Dendritic cell treated with granulocyte-macrophage colony-stimulating factor and Interleukin-4, amounts not matched to agents 40 ng/mL and 50 ng/mL, for 4 days (primary cell): ENCODE results near the gene CCL15.

Experiments
- H3K27ac Mint-ChIP-seq: one replicate; pipeline ENCODE4 v1.8.0; 2022; ENCODE audit warnings: mild to moderate bottlenecking, mixed read lengths
- H3K27me3 Mint-ChIP-seq: one replicate; pipeline ENCODE4 v1.8.0; 2022; ENCODE audit warnings: mild to moderate bottlenecking, mixed read lengths
- H3K36me3 Mint-ChIP-seq: one replicate; pipeline ENCODE4 v1.8.0; 2022; ENCODE audit warnings: low read depth, mixed read lengths
- H3K4me1 Mint-ChIP-seq: one replicate; pipeline ENCODE4 v1.8.0; 2022; ENCODE audit warnings: low read depth, mixed read lengths
- H3K4me3 Mint-ChIP-seq: one replicate; pipeline ENCODE4 v1.8.0; 2022; ENCODE audit warnings: mild to moderate bottlenecking, moderate library complexity, mixed read lengths
- H3K9me3 Mint-ChIP-seq: one replicate; pipeline ENCODE4 v1.8.0; 2022; ENCODE audit warnings: mixed read lengths
- intact Hi-C: fragments of 100-400 bp; cut with micrococcal nuclease; formaldehyde crosslinking; loops from one replicate; pipeline ENCODE4 v1.15.0; 2022

Gene CCL15

DNA sequence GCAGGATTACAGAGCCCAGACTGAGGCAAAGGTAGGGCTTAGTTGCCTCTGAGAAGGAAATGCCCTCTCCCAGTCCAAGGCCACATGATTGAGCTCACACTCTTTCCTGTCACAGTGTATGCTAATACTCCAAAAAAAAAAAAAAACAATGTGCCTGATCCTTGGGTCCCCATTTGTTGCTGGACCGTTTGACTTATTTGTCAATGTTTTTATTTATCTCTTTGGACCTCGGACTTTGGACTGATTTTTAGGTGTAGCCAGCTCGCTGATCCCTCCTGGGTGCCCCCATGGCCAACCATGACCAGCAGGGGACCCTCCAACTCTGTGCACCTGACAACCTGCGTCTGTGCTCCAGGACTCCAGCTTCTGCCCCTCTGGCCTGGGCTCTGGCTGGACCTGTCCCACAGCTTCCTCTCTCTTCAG, 19.4 kb downstream of the CCL15 start:
- Mint-ChIP-seq H3K36me3 (peaks cover 13% of the 10 kb centered on the region), H3K27ac (peak overlapping the region; percentile 54), H3K9me3 (no peaks in the 10 kb centered on the region), H3K4me1 (peaks cover 68% of the 10 kb centered on the region), H3K4me3 (no peak overlapping the region), H3K27me3 (peaks cover 6% of the 10 kb centered on the region)
- intact Hi-C loops: no loop called here

DNA sequence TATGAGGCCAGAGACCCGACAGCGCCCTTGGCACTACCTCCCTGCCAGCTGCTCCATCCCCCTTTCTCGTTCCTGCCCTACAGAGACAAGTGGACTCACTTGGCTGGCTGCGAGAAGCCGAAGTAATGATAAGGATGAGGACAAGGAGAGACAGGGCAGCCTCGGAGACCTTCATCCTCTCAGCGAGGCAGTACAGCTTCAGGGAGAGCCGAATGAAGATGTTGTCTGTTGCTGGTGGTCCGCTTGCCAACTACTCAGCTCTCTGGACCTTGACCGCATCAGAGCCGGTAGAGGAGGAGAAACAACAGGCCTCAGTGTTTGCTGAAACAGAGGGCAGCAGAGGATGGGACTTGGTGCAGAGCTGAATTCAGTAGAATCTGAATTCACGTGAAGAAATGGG, 20.1 kb downstream of the CCL15 start, which contains the start of gene CCL16:
TSS of gene CCL16 (minus strand) at position 252 of the 400 bp plus-strand sequence. CDS start at position 175, 77 bp downstream.
- Mint-ChIP-seq H3K4me3 (no peak within 1 kb of the TSS), H3K27ac (peak within 1 kb of the TSS; percentile 54), H3K36me3 (peaks cover 13% of the 10 kb centered on the region), H3K27me3 (peaks cover 6% of the 10 kb centered on the region), H3K9me3 (no peaks in the 10 kb centered on the region), H3K4me1 (peaks cover 68% of the 10 kb centered on the region)
- intact Hi-C loops: no loop called here

DNA sequence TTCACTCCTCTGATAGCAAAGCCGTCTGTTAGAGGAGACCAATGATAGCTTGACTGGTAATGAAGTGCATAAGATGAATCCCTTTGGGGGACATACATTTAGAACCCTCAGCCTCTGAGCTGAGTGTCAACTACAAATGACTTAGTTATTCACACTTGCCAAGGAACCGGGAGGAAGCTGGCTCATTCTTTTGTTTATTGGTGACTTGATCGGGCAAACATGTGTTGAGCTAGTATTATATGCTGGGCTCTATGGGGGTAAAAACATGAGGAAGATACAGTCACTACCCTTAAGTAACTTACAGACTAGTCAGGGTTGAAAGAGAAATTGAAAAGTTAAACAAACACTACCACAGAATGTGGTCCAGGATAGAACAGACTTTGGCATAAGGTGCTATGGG, 23.0 kb downstream of the CCL15 start:
- peaks cover under 1% of the 10 kb centered on the region for H3K36me3 Mint-ChIP-seq
- H3K27ac Mint-ChIP-seq: peak overlapping the region; percentile 66
- peaks cover 63% of the 10 kb centered on the region for H3K4me1 Mint-ChIP-seq
- no peak overlapping the region for H3K4me3 Mint-ChIP-seq
- H3K9me3 Mint-ChIP-seq: no peaks in the 10 kb centered on the region
- intact Hi-C loops: no loop called here
- peaks cover 3% of the 10 kb centered on the region for H3K27me3 Mint-ChIP-seq

DNA sequence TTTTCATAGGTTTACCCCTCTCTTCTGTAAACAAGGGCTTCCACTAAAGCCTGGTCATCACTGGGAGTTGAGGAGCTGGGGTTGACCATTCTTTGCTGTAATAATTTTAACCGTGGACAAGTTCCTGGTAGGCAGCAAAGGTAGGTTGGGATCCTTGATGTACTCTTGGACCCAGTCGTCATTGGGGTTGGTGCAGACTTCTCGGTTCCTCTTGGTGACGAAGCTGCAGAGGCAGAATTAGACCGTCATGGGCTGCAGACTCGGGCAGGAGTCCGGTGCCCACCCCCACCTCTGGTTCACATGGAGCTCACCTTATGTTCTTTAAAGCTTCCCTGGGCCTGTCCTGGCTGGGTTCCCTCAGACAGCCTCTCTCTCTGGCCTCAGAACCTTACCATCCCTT, 23.8 kb downstream of the CCL15 start:
- Mint-ChIP-seq H3K27ac (peak overlapping the region; percentile 66), H3K9me3 (no peaks in the 10 kb centered on the region), H3K4me3 (no peak overlapping the region), H3K27me3 (peaks cover 3% of the 10 kb centered on the region), H3K4me1 (peaks cover 70% of the 10 kb centered on the region), H3K36me3 (no peaks in the 10 kb centered on the region)
- intact Hi-C loops: no loop called here

DNA sequence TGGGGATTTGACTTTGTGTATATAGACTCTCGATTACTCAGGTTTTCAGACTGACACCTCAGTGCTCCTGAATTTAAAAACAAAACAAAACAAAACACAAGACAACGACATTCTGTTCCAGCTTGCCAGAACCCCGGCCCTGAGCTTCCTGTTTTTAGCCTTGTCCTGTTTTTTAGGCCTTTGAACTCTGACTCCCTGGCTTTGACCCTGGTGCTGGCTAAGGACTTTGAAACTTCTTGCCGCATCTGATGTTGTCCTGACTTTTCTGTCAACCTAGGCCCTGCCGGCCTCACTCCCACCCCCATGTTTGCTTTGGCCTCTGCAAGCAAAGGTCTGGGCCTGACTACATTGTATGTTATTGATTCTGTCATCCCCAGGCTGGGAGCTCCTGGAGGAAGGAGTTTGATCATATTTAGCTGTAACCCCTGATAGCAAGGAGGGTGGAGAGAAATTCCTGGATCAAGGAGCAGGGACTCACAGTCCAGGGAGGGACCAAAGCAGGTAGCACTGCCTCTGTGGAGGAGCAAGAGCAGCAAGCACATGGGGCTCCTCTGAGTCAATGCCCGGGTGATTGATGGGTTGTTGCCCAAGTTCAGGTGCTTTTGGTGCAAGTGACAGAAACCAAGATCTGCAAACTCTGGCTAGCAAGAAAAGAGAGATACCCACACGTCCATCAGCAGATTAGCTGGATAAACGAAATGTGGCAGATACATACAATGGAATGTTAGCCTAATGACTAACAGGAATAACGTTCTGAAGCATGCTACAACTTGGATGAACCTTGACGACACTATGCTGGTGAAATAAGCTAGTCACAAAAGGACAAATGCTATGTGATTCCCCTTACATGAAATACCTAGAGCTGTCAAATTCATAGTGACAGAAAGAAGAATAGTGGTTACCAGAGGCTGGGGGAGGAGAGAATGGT, 27.8 kb downstream of the CCL15 start:
- H3K4me1 Mint-ChIP-seq: peaks cover 77% of the 10 kb centered on the region
- intact Hi-C loops: loop anchor here (5.0 kb wide), 1 partner anchor 99 kb away; no protein-coding TSS in a partner anchor
- H3K27ac Mint-ChIP-seq: peak overlapping the region; percentile 64
- no peaks in the 10 kb centered on the region for H3K36me3 Mint-ChIP-seq
- H3K9me3 Mint-ChIP-seq: no peaks in the 10 kb centered on the region
- H3K4me3 Mint-ChIP-seq: no peak overlapping the region
- H3K27me3 Mint-ChIP-seq: no peaks in the 10 kb centered on the region

DNA sequence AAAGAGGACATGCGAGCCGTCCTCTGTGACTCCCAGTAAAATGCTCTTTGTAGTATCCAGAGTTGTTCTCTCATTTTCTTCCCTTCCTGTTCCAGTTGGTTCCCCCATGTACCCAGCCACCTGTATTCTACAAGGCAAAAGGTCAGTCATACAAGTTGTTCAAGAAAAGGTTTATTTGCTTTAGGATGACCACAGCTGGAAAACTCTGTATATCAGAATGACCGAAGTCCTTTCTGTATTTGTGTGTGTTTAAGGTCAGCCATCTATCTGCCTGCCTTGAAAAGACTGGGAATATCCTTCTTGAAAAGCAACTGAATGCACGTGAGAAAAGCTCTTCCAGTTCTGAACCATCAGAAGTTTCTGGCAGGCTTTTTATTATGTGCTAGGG, 28.4 kb downstream of the CCL15 start:
- peaks cover 71% of the 10 kb centered on the region for H3K4me1 Mint-ChIP-seq
- peak overlapping the region; percentile 64 for H3K27ac Mint-ChIP-seq
- H3K9me3 Mint-ChIP-seq: no peaks in the 10 kb centered on the region
- H3K27me3 Mint-ChIP-seq: no peaks in the 10 kb centered on the region
- intact Hi-C loops: loop anchor here (5.0 kb wide), 1 partner anchor 99 kb away; no protein-coding TSS in a partner anchor
- no peaks in the 10 kb centered on the region for H3K36me3 Mint-ChIP-seq
- H3K4me3 Mint-ChIP-seq: no peak overlapping the region

DNA sequence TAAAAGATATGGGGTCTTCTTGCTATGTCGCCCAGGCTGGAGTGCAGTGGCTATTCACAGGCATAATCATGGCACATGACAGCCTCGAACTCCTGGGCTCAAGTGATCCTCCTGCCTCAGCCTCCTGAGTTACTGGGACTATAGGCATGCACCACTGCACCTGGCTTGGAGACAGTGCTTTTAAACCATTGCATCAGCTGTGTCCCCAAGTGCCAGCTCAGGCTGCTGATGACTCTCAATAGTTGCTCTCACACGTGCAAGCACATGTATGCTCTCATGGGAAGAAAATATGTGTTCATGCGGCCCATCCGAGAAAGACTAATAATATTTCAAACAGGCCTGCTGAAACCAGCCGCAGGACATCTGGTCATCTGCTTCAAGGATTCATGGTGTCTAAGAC, 28.8 kb downstream of the CCL15 start:
- intact Hi-C loops: loop anchor here (5.0 kb wide), 1 partner anchor 100 kb away; no protein-coding TSS in a partner anchor
- Mint-ChIP-seq H3K27ac (peak overlapping the region; percentile 64), H3K36me3 (no peaks in the 10 kb centered on the region)

DNA sequence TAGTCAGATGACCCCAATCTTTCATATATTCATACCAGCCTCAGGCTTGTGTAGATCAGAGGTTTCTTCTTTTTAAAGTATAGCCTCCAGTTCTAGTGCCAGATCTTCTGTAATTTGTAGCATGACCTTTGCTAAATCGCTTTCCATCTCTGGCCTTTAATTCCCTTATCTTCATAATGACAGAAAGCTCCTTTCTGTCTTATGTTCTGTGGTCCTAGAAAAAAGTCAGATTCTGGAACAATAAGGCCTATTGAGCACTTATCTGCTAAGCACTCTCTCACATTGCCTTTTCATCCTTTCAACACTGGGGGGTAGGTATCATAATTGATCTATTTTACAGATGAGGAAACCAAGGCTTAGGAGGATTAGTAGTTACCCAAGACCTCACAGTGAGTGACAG, 29.3 kb downstream of the CCL15 start:
- Mint-ChIP-seq H3K36me3 (no peaks in the 10 kb centered on the region), H3K4me3 (no peak overlapping the region), H3K27ac (no peak overlapping the region), H3K9me3 (no peaks in the 10 kb centered on the region), H3K4me1 (peaks cover 62% of the 10 kb centered on the region), H3K27me3 (no peaks in the 10 kb centered on the region)
- intact Hi-C loops: loop anchor here (5.0 kb wide), 1 partner anchor 100 kb away; no protein-coding TSS in a partner anchor

More for the DNA sequence above, 28.8 kb downstream of the CCL15 start:
- H3K4me3 Mint-ChIP-seq: no peak overlapping the region
- peaks cover 67% of the 10 kb centered on the region for H3K4me1 Mint-ChIP-seq
- H3K9me3 Mint-ChIP-seq: no peaks in the 10 kb centered on the region
- H3K27me3 Mint-ChIP-seq: no peaks in the 10 kb centered on the region

DNA sequence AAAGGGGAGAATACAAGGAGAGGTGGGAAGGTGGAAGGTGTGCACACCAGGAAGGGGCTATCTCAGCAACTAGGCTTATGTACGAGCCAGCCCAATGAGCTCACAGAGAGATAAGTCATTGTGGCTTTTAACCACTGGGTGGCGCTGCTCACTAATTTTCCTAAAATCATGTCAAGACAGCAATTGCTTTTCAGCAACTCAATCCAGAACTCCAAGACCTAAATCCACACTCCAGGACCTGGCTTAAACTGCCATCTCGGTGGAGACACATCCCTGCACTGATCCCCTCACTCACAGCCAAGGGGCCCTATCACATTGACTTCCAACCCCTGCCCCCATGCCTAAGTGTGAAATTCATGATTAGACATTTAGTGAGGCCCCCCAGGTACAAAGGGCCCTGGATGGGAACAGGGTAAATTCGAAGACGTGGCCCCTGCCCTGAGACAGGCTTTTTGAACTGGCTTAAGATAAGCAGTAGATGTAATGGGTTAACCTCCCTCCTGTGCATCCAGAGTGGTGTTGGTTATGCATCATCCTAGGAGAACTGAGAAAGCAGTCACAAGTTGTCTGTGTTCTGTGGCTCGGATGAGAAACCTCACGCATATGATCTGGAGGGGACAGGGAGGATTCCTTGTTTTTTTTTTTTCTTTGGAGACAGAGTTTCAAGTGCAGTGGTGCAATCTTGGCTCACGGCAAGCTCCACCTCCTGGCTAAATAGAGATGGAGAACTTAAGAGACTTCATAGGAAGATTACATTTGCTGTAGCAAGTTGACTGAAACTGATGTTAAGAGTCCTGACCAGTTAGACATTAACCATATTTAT, 31.6 kb downstream of the CCL15 start:
- no peaks in the 10 kb centered on the region for H3K36me3 Mint-ChIP-seq
- no peaks in the 10 kb centered on the region for H3K9me3 Mint-ChIP-seq
- intact Hi-C loops: loop anchor here (1.0 to 5.0 kb wide), 3 partner anchors 40 to 180 kb away; no protein-coding TSS in a partner anchor
- H3K27ac Mint-ChIP-seq: peak overlapping the region; percentile 88
- H3K4me3 Mint-ChIP-seq: no peak overlapping the region
- H3K27me3 Mint-ChIP-seq: no peaks in the 10 kb centered on the region
- H3K4me1 Mint-ChIP-seq: peaks cover 41% of the 10 kb centered on the region

DNA sequence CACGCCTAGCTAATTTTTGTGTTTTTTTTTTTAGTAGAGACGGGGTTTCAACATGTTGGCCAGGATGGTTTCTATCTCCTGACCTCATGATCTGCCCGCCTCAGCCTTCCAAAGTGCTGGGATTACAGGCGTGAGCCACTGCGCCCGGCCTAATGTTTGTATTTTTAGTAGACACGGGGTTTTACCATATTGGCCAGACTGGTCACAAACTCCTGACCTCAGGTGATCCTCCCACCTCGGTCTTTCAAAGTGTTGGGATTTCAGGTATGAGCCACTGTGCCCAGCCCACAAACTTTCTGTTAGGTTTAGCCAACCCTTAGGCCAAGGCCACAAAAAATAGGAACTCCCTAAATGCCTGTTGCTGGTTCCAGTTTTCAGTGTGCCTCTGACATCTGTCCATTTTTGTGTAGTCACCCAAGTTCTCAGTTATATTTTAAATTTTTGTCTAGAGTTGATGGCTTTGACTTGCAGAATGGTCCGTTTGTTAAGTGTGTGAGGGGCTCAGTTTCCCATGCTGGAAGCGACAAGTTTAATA, 32.8 kb downstream of the CCL15 start:
- no peak overlapping the region for H3K27ac Mint-ChIP-seq
- no peaks in the 10 kb centered on the region for H3K27me3 Mint-ChIP-seq
- no peak overlapping the region for H3K4me3 Mint-ChIP-seq
- intact Hi-C loops: loop anchor here (1.0 kb wide), 1 partner anchor 181 kb away; no protein-coding TSS in a partner anchor
- H3K4me1 Mint-ChIP-seq: peaks cover 33% of the 10 kb centered on the region
- no peaks in the 10 kb centered on the region for H3K9me3 Mint-ChIP-seq
- H3K36me3 Mint-ChIP-seq: no peaks in the 10 kb centered on the region

DNA sequence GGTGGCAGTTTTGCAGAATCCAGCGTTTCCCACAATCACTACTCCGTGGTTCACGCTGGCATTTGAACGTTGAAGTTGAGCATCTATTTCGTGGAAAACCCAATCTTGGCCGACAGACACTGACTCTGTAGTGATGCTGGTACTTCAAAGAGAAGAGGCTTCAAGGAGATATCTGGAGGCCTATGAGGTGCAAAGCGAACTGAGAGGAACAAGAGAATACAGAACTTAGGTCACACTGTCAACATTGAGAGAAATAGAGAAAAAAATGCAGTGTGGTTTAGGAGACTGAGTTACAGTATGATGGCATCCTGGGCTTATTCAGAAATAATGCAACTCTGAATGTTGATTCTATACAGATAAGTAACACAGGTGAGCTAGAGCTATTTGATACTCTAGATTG, 36.1 kb downstream of the CCL15 start:
- no peaks in the 10 kb centered on the region for H3K9me3 Mint-ChIP-seq
- H3K4me3 Mint-ChIP-seq: no peak overlapping the region
- intact Hi-C loops: no loop called here
- H3K27me3 Mint-ChIP-seq: peaks cover 2% of the 10 kb centered on the region
- H3K36me3 Mint-ChIP-seq: no peaks in the 10 kb centered on the region
- H3K27ac Mint-ChIP-seq: no peak overlapping the region
- peaks cover 8% of the 10 kb centered on the region for H3K4me1 Mint-ChIP-seq

DNA sequence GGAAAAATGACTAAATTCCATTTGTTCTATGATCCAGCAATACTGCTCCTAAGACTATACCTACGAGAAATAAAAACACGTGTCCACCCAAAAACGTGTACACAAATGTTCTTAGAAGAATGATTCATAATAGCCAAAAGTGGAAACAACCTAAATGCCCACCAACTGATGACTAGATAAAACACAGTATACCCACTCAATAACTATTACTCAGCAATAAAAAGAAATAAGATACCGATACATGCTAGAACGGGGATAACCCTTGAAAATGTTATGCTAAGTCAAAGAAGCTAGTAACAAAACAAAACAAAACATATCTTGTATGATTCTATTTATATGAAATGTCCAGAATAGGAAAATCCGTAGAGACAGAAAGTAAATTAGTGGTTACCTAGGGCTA, 37.7 kb downstream of the CCL15 start:
- H3K4me1 Mint-ChIP-seq: no peaks in the 10 kb centered on the region
- no peak overlapping the region for H3K4me3 Mint-ChIP-seq
- no peak overlapping the region for H3K27ac Mint-ChIP-seq
- no peaks in the 10 kb centered on the region for H3K36me3 Mint-ChIP-seq
- intact Hi-C loops: no loop called here
- peaks cover 4% of the 10 kb centered on the region for H3K27me3 Mint-ChIP-seq
- H3K9me3 Mint-ChIP-seq: no peaks in the 10 kb centered on the region

DNA sequence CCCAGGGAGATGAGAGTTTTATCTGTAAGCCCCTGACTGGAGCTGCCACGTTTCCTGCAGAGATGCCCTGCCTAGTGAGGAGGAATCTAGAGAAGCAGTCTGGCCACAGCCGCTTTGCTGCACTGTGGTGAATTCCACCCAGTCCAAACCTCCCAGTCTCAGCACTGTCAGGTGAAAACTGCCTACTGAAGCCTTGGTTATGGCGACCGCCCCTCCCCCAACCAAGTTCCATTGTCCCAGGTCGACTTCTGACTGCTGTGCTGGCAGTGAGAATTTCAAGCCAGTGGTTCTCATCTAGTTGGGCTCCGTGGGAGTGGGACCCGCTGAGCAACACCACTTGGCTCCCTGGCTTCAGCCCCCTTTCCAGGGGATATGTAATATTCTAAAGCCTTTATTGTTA, 47.6 kb downstream of the CCL15 start:
- intact Hi-C loops: no loop called here
- peaks cover 17% of the 10 kb centered on the region for H3K27me3 Mint-ChIP-seq

More for the DNA sequence above, 47.6 kb downstream of the CCL15 start:
- no peak overlapping the region for H3K4me3 Mint-ChIP-seq
- no peak overlapping the region for H3K27ac Mint-ChIP-seq
- H3K36me3 Mint-ChIP-seq: no peaks in the 10 kb centered on the region
- no peaks in the 10 kb centered on the region for H3K9me3 Mint-ChIP-seq
- no peaks in the 10 kb centered on the region for H3K4me1 Mint-ChIP-seq
